HG03558 (cell line): ENCODE data around the gene EFEMP1.

Source experiments
- ATAC-seq: cut with Tn5 transposase; IDR thresholded peaks from one replicate; pipeline ENCODE4 v1.9.1; 2021; ENCODE audit warnings: moderate number of reproducible peaks; ENCODE audit not compliant: unreplicated experiment; ENCODE audit errors: extremely low read depth

Gene EFEMP1

DNA sequence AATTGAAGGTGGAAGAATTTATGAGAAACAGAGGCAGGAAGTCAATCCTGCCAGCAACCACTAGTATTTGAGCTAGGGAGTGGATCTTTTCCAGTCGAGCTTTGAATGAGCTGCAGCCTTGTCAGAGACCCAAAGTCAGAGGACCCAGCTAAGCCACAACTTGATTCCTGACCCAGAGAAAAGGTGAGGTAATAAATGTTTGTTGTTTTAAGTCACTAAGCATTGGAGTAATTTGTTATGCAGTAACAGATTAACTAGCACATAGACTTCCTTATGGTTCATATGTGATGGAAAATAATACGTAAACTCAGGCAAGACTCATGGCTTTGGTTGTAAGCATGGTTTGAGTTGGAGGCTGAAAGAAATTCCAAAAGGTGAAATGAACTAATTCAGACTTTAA lies 21.6 kb downstream of the EFEMP1 start:
- no peak for ATAC-seq

DNA sequence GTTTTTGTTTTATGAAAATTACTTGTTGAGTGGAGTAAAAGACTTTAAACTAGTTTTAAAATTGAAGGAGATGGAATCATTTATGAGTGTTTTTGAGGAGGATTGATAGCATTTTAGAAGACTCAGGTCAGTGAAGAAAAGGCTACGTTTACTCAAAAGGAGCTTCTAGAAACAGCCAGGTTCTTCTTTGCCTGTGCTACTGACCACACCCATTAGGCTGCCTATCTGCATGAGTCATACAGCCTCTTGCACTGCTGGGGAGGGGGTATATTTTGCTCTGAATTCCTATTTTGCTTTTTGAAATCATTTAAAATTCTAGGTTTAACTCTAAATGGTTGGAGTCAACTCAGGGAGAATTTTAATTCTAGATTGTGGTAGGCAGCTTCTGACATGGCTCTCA lies 22.3 kb downstream of the EFEMP1 start:
- no peak for ATAC-seq

DNA sequence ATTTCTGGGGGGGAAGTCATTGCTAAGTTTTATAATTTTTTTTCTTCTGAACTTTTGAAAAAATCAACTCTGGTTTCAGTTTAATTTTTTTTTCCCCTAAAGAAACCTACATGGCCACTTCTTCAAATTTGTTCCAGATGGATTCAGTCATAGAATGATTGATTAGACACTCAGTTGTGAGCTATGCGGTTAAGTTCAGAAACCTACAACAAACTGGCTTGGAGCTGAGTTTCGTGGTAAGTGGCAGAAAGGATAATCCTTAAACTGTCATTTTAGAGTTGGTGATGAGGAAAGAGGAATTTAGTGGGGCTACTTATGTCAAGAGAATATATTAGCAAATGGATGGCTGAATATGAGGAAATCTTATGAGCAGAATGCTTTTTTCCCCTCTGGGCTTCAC lies 23.7 kb downstream of the EFEMP1 start:
- ATAC-seq: no peak

- ATAC-seq: no peak
Measured at GRCh38 chr2:55898386-55899040, 25.1 kb downstream of the EFEMP1 start.

DNA sequence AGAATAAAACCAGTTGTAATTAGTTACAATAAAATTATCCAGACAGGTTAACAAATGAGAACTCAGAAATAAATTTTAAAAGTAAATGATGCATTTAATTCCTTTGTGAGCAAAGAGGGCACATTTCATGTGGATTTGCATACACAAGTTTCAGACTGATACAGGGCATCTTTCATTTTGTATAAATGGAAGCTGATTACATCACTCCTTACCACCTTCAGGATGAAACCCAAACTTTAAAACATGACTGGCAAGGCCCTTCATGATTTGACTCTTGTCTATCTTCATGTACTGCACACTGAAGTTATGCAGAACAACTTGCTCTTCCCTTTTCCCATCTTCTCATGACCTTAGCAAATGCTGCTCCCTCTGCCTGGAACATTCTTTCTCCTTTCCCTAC lies 26.9 kb downstream of the EFEMP1 start:
- ATAC-seq: peak; percentile 50

- ATAC-seq: no peak
Measured at GRCh38 chr2:55894720-55895119, 28.9 kb downstream of the EFEMP1 start.

DNA sequence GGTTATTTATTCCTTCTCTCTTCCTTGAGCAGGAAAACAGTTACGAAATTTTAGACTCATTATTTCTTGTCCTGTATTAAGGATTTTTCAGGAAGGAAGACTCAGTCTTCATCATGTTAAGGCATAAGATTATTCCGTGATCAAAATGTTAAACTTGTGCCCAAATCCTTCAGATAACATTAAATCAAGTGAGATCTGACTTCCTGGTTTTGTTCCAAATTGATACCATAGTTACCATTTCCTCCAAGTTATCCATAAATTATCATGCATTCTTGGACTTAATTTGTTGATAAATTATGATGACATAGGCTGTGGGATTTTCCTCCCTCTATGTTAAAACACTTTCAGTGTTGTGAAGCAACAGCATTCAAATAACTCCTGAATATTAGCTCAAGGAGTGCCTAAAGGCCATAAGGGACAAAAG lies 31.9 kb downstream of the EFEMP1 start:
- ATAC-seq: no peak

GRCh38 chr2:55888936-55889335 lies 34.6 kb downstream of the EFEMP1 start:
- no peak for ATAC-seq

DNA sequence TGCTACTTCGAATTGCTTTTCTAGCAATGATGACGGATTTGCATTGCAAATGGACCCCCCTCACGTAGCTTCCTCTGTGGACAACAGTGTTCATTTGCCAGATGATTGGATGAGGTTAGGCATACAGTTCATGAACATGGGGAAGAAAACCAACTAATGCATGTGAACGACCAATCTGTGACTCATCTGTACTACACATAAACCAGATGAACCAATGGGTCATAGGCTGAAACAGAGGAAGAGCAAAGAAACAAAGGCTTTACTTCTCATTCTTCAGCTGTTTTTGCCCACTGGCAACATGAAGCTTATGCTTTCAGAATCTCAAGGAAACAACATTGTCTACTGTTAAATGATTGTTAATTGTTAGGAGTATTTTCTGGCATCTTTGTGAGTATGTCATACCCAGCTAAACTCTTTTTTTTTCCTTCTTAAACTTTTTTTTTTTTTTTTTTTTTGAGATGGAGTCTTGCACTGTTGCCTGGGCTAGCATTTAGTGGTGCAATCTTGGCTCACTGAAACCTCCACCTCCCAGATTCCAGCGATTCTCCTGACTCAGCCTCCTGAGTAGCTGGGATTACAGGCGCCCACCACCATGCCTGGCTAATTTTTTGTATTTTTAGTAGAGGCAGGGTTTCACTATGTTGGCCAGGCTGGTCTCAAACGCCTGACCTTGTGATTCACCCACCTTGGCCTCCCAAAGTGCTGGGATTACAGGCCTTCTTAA lies 35.5 kb downstream of the EFEMP1 start:
- ATAC-seq: no peak

DNA sequence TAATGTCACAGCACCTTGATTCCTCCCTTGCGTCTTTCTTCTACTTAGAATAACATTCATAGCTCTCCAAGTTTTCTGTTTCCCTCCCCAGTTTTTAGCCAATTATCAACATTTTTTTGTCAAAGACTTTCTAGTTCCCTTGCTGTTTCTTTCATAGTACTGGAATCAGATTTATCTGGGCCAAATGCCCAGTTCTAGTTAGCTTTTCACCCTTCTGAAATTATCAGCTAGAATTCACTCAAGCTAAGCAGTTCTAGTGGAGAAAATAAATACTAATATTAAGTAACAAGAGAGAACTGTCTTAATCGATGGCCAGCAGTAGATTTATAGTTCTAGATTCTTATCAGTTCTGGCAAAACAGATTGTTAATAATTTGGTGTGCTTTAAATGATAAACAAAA lies 36.2 kb downstream of the EFEMP1 start:
- no peak for ATAC-seq

DNA sequence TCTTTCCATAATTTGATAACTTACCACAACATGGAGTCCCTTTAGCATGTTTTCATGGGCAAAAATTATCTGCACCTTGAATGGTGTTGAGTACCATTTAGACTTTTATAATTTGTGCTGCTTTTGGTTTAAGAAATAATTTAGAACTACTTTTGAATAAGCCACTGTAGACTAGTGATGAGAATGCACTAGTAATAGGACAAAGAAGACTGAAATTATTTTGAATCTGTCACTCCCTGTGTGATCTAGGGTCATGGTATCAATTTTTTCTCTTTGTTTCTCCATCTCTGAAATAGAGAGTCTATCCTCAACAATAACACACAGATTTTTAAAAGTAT lies 37.7 kb downstream of the EFEMP1 start:
- ATAC-seq: no peak

DNA sequence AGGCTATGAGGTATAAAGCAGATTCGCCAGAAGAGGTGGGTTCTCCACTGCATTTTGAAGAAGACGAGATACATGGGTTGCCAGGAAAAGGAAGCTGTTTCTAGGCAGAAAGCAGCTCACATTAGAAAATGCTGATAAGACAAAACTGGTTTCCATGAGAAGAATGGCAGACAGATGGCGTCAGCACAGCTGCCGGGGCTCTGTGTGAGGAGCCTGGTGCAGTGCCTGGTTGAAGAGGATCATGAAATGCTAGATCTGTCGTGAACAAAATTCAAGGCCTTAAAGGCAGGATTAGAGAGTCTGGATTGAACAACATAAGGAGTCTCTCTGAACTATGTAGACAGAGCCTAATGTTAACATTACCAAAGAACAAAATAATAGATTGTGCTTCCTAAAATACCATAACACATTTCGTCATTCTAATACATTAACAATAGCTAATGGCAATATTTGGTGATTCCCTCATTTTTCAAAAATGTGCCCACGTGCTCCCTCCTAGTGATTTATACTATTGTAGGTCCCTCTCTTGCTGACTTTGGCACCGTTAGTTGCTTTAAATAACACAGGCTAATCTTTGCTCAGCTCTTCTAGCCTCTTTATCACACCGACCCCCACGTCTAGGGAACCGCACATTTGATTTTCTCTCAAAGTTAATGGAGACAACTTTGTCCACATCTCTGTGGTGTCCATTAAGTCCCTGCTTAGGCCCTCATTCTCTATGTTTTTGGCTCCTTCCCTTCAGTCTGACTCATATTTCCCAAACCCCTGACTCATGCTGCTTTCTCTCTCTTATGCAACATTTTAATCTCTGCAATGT lies 38.2 kb downstream of the EFEMP1 start:
- ATAC-seq: no peak

GRCh38 chr2:55883829-55884228 lies 39.8 kb downstream of the EFEMP1 start:
- no peak for ATAC-seq

- ATAC-seq: no peak
Measured at GRCh38 chr2:55883357-55883756, 40.2 kb downstream of the EFEMP1 start.

GRCh38 chr2:55882954-55883353 lies 40.6 kb downstream of the EFEMP1 start:
- ATAC-seq: no peak

- ATAC-seq: no peak
Measured at GRCh38 chr2:55880416-55881143, 43.0 kb downstream of the EFEMP1 start.

DNA sequence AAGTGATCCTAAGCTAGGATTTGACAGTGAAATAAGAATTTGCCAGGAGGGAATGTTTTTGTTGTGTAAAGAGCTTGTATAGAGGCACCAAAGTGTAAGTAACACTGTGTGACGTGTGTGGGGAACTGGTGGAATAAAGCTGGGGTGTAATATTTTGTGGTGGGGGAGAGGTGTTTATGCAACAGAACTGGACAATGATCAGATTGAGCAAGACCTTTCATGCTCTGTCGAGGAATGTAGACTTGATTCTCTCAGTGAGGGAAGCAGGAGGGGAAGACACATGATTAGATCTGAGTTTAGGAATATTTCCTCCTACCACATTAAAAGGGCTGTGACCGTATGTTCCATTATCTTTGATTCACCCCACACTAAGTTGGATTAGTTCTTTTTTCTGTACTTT lies 43.6 kb downstream of the EFEMP1 start:
- no peak for ATAC-seq

- ATAC-seq: no peak
Measured at GRCh38 chr2:55877087-55877436, 46.5 kb downstream of the EFEMP1 start.

- ATAC-seq: no peak
Measured at GRCh38 chr2:55876429-55877086, 47.0 kb downstream of the EFEMP1 start.

- ATAC-seq: no peak
Measured at GRCh38 chr2:55875434-55876135, 48.0 kb downstream of the EFEMP1 start.
